Neural crest cell (in vitro differentiated cells): ENCODE measurements around the gene MAP4K5. TPM values are rescaled to one million over a fixed set of nuclear protein-coding genes. Genes with fewer than 3 reads are reported as not detected.

Source experiments
- DNase-seq: peaks from one replicate; pipeline ENCODE4 v3.0.0; 2021; ENCODE audit warnings: low read depth, mixed read lengths, low spot score
- H3K27ac Mint-ChIP-seq: one replicate; pipeline ENCODE4 v1.8.0; 2021; ENCODE audit warnings: mild to moderate bottlenecking, mixed read lengths; ENCODE audit not compliant: unreplicated experiment
- H3K27me3 Mint-ChIP-seq: 2 replicates; pipeline ENCODE4 v1.8.0; 2021; ENCODE audit warnings: low read depth, mild to moderate bottlenecking, mixed read lengths
- H3K36me3 Mint-ChIP-seq: 2 replicates; pipeline ENCODE4 v1.8.0; 2021; ENCODE audit warnings: low read depth, mild to moderate bottlenecking, mixed read lengths
- H3K4me1 Mint-ChIP-seq: 2 replicates; pipeline ENCODE4 v1.8.0; 2021; ENCODE audit warnings: mixed read lengths
- H3K4me3 Mint-ChIP-seq: one replicate; pipeline ENCODE4 v1.8.0; 2021; ENCODE audit warnings: mild to moderate bottlenecking, mixed read lengths
- H3K9me3 Mint-ChIP-seq: 2 replicates; pipeline ENCODE4 v1.8.0; 2021; ENCODE audit warnings: mixed read lengths
- total RNA-seq: library from RNA; stranded (reverse); gene quantifications from 2 replicates; pipeline ENCODE4 v1.2.1, GENCODE V29; 2021
- TF ChIP-seq, protein P1 (sequence below): fragments of 200-600 bp; sonication (generic); conservative IDR thresholded peaks from 2 replicates; pipeline ENCODE4 v1.5.0; 2021; ENCODE audit warnings: antibody characterized with exemption, mild to moderate bottlenecking

MAP4K5 gene
- total RNA-seq, 1 donor from 2014 or later = 67.9 TPM

DNA sequence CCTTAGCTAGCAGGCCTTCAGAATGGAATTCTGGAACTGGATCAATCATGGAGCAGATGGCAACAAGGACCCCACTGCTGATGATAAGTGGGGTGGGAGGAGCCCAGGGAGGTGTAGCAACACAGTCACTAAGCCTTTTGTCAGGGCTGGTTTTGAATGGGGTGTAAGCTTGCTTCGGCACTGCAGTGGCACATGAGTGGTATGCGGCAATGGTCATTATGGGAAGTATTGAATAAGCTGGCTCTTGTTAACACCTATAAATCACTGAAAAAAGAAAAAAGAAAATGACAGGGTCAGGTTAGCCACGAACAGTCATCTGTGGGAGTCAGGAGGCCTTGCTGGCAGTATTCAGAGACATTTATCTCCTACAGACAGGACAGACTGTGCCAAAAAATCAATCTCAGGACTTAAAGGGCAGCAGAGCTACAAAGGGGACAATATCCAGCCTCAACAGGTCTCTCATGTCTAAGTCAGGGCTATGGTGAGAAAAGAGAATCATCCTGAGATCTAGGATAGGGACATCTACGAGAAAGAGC is 154.8 kb downstream of the MAP4K5 start:
- H3K9me3 Mint-ChIP-seq = no peaks in the 10 kb centered on the region
- H3K27ac Mint-ChIP-seq = peak overlapping the region; percentile 65
- peaks cover 2% of the 10 kb centered on the region for H3K36me3 Mint-ChIP-seq
- TF ChIP-seq, protein P1, sequence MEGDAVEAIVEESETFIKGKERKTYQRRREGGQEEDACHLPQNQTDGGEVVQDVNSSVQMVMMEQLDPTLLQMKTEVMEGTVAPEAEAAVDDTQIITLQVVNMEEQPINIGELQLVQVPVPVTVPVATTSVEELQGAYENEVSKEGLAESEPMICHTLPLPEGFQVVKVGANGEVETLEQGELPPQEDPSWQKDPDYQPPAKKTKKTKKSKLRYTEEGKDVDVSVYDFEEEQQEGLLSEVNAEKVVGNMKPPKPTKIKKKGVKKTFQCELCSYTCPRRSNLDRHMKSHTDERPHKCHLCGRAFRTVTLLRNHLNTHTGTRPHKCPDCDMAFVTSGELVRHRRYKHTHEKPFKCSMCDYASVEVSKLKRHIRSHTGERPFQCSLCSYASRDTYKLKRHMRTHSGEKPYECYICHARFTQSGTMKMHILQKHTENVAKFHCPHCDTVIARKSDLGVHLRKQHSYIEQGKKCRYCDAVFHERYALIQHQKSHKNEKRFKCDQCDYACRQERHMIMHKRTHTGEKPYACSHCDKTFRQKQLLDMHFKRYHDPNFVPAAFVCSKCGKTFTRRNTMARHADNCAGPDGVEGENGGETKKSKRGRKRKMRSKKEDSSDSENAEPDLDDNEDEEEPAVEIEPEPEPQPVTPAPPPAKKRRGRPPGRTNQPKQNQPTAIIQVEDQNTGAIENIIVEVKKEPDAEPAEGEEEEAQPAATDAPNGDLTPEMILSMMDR = no peak
- H3K4me1 Mint-ChIP-seq = no peaks in the 10 kb centered on the region
- no peaks in the 10 kb centered on the region for H3K27me3 Mint-ChIP-seq
- no peak for DNase-seq
- no peak overlapping the region for H3K4me3 Mint-ChIP-seq

DNA sequence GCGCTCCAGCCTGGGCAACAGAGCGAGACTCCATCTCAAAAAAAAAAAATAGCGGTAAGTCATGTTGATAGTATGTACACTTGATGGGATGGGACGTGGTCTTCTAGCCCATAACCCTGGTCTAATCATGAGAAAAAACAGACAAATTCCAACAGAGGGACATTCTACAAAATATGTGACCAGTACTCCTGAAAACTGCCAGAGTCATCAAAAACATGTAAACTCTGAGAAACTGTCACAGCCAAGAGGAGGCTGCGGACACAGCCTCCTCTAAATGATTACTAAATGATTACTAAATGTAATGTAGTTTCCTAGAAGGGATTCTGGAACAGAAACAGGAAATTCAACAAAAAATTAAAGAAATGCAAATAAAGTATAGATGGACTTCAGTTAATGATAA is 156.6 kb downstream of the MAP4K5 start:
- no peak for DNase-seq
- H3K27ac Mint-ChIP-seq = no peak overlapping the region
- peaks cover 2% of the 10 kb centered on the region for H3K36me3 Mint-ChIP-seq
- H3K4me3 Mint-ChIP-seq = no peak overlapping the region
- no peaks in the 10 kb centered on the region for H3K27me3 Mint-ChIP-seq
- peaks cover 2% of the 10 kb centered on the region for H3K9me3 Mint-ChIP-seq
- H3K4me1 Mint-ChIP-seq = no peaks in the 10 kb centered on the region
- TF ChIP-seq, protein P1 = no peak

DNA sequence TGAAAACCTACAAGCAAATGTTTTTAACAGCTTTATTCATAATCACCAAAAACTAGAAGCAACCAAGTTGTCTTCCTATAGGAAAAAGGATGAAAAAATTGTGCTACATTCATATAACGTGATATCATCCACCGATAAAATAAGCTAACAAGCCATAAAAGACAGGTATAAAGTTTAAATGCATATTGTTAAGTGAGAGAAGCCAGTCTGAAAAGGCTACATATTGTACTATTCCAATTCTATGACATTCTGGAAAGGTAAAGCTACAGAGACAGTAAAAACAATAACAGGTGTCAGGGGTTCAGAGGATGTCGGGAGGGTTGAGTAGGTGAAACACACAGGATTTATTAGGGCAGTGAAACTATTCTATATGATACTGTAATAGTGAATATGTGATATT is 158.4 kb downstream of the MAP4K5 start:
- DNase-seq = no peak
- Mint-ChIP-seq H3K9me3 (peaks cover 6% of the 10 kb centered on the region), H3K4me3 (no peak overlapping the region), H3K27ac (no peak overlapping the region), H3K27me3 (no peaks in the 10 kb centered on the region), H3K4me1 (no peaks in the 10 kb centered on the region), H3K36me3 (no peaks in the 10 kb centered on the region)
- TF ChIP-seq, protein P1 = no peak

DNA sequence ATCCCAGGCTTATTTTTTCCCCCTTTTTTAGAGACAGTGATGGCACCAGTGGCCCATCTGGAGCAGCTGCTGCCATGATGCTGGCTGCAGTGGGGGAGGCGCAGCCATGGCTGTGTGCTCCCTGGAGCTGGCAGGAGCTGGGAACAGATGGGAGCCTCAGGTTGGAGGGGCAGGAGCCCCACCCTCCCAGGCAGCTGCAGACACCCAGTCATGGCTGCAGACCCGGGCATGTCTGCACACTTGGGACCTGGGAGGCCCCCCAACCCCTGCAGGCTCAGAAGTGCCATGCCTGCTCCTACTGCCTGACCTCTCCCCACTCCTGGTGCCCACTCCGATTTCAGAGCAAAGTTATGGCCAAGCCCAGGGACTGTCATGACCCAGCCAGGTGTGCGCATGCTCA is 160.8 kb downstream of the MAP4K5 start:
- no peaks in the 10 kb centered on the region for H3K27me3 Mint-ChIP-seq
- H3K4me3 Mint-ChIP-seq = no peak overlapping the region
- peaks cover 6% of the 10 kb centered on the region for H3K9me3 Mint-ChIP-seq
- no peaks in the 10 kb centered on the region for H3K4me1 Mint-ChIP-seq
- TF ChIP-seq, protein P1 = no peak
- H3K36me3 Mint-ChIP-seq = no peaks in the 10 kb centered on the region
- H3K27ac Mint-ChIP-seq = no peak overlapping the region
- DNase-seq = no peak

Other genes with a start within 250 kb of the MAP4K5 start
- gene L2HGDH, start 220.3 kb downstream of the MAP4K5 start, total RNA-seq = 14.6 and 16.8 TPM in 2 replicates
- gene DMAC2L, start 220.2 kb downstream of the MAP4K5 start, total RNA-seq = 18.8 and 19.1 TPM in 2 replicates
- gene CDKL1, start 135.7 kb downstream of the MAP4K5 start, total RNA-seq = 6.1 and 8.3 TPM in 2 replicates
- gene ATL1, start 27.6 kb upstream of the MAP4K5 start, total RNA-seq = 15.9 and 17.4 TPM in 2 replicates
- gene SAV1, start 135.7 kb upstream of the MAP4K5 start, total RNA-seq = 23.5 and 23.8 TPM in 2 replicates